GM19438 (cell line): ENCODE results near the gene PTPRD.

ENCODE experiments used
- ATAC-seq: cut with Tn5 transposase; IDR thresholded peaks from one replicate; pipeline ENCODE4 v1.9.1; 2021; ENCODE audit warnings: low read depth; ENCODE audit not compliant: unreplicated experiment

PTPRD gene

DNA sequence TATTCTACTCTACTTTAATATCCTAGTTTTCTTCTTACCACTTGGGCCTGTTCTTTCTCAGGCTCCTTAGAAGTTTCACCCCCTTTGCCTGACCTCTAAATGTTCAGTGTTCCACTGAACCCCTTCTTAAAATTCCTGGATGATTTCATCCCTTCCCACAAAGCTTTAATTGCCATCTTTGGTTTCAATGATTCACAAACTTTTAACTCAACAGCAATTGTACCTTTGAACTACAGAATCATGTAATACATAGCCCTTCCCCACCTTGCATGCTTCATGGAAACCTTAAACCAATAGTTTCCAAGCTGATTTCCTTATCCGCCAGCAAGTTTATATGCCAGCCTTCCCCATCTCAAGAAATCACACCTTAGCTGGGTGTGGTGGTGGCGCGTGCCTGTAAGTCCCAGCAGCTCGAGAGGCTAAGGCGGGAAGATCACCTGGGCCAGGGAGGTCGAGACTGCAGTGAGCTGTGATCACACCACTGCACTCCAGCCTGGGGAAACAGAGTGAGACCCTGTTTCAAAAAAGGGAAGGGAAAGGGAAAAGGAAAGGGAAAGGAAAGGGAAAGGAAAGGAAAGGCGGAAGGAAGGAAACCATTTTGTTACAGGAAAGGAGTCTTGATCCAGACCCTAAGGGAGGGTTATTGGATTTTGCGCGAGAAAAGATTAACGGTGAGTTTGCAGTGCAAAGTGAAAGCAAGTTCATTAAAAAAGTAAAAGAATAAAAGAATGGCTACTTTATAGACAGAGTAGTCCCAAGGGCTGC is 1789.5 kb downstream of the PTPRD start:
- ATAC-seq = no peak

GRCh38 chr9:8822667-8823025 is 1790.2 kb downstream of the PTPRD start:
- no peak for ATAC-seq

- ATAC-seq = no peak
These were observed 1790.7 kb downstream of the PTPRD start for GRCh38 chr9:8821910-8822666.

DNA sequence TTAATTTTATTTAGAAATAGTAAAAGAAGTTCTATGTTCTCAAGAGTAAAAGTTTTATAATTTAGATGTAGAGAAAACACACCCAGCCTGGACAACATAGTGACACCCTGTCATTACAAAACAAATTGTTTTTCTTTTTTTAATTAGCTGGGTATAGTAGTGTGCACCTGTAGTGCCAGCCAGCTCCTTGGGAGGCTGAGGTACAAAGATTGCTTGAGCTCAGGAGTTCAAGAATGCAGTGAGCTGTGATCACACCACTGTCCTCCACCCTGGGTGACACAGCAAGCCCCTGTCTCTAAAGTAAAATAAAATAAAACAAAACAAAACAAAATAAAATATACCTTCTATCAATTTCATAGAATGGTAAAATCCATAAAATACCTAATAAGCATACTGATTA is 1795.5 kb downstream of the PTPRD start:
- ATAC-seq = no peak

- no peak for ATAC-seq
These were observed 1796.4 kb downstream of the PTPRD start for GRCh38 chr9:8816361-8816760.

- no peak for ATAC-seq
These were observed 1796.9 kb downstream of the PTPRD start for GRCh38 chr9:8815931-8816330.

- ATAC-seq = no peak
These were observed 1797.6 kb downstream of the PTPRD start for GRCh38 chr9:8815219-8815618.

GRCh38 chr9:8812888-8813287 is 1799.9 kb downstream of the PTPRD start:
- ATAC-seq = no peak

DNA sequence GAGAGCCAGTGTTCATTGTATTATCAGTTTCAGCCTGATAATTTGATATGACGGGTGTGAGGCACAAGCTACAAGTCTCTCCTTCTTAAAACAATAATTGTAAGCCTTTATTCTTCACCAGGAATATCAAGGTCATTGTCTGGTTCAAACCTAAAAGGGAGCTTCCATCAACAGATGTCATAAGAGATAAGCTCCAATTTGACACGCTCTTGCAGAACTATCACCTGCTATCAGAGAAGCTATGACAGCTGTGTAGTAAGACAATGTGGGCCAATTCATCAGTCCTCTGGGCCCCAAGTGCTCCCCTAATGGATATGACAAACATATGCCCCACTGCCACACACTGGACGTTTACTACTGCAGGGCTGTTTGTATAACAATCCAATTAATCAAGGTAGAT is 1803.1 kb downstream of the PTPRD start:
- no peak for ATAC-seq

DNA sequence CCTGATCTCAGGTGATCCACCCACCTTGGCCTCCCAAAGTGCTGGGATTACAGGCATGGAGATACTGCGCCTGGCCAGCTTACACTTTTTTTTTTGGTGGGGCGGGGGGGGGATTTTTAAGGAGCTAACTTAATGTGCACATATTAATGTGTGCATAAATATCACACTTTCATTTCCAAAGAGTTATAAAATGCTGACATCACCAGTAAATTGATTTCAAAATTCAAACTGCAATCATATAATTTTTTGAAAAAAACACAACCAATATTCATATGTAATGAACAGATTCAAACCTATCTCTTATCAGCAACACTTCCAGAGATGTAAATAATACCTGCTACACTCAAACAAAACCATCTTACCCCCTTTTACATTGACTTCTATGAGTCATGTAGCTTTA is 1806.7 kb downstream of the PTPRD start:
- ATAC-seq = no peak

GRCh38 chr9:8804613-8805012 is 1808.2 kb downstream of the PTPRD start:
- no peak for ATAC-seq

GRCh38 chr9:8802242-8802641 is 1810.6 kb downstream of the PTPRD start:
- no peak for ATAC-seq

GRCh38 chr9:8800196-8800595 is 1812.6 kb downstream of the PTPRD start:
- ATAC-seq = no peak

- ATAC-seq = no peak
These were observed 1813.2 kb downstream of the PTPRD start for GRCh38 chr9:8799615-8800014.

GRCh38 chr9:8799206-8799605 is 1813.6 kb downstream of the PTPRD start:
- ATAC-seq = no peak

GRCh38 chr9:8784838-8785237 is 1828.0 kb downstream of the PTPRD start:
- no peak for ATAC-seq

- ATAC-seq = no peak
These were observed 1828.9 kb downstream of the PTPRD start for GRCh38 chr9:8783941-8784340.

- no peak for ATAC-seq
These were observed 1830.6 kb downstream of the PTPRD start for GRCh38 chr9:8782237-8782636.

- no peak for ATAC-seq
These were observed 1831.3 kb downstream of the PTPRD start for GRCh38 chr9:8781458-8781857.

DNA sequence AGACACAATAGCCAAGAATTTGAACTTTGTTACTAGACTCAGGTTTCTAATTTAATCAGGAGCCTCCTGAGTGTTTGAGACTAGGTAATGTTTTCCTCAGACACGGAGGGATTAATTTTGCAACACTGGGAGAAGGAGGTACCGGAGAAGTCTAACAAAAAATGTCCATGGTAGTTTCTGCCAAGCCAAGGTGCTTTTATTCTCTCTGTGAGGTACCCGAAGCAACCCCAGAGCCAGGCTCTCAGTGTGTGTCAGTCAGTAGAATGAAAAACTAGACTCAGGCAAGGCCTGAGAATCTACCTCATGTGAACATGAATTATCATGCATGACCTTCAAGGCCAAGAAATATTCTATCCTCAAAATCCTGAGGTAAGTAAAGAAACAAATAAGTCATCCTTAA is 1832.4 kb downstream of the PTPRD start:
- no peak for ATAC-seq

- no peak for ATAC-seq
These were observed 1833.3 kb downstream of the PTPRD start for GRCh38 chr9:8779478-8779877.

- ATAC-seq = no peak
These were observed 1834.4 kb downstream of the PTPRD start for GRCh38 chr9:8778356-8778755.
